GM12892 (cell line): Measurements from ENCODE around the gene SERPINA5.

Source experiments
- POLR2A ChIP-seq: IDR thresholded peaks from 2 replicates; pipeline ENCODE4 v1.6.1; 2011; ENCODE audit warnings: low read depth, low read length, control low read depth
- POLR2AphosphoS5 ChIP-seq: IDR thresholded peaks from 2 replicates; pipeline ENCODE4 v1.6.1; 2011; ENCODE audit warnings: low read depth, low read length, control low read depth
- TAF1 ChIP-seq: IDR thresholded peaks from 2 replicates; pipeline ENCODE4 v1.6.1; 2011; ENCODE audit warnings: low read depth, mild to moderate bottlenecking, control low read depth, low read length, borderline replicate concordance

- TF ChIP-seq POLR2A = no peak
- TF ChIP-seq POLR2AphosphoS5 = no peak
- no peak for TF ChIP-seq TAF1
These were observed 11.7 kb upstream of the SERPINA5 start for GRCh38 chr14:94569381-94570001.
